Loucy (cell line): ENCODE measurements around the gene TFPI.

Experiments used
- CTCF ChIP-seq: fragments of 200-600 bp; sonication (generic); conservative IDR thresholded peaks from 2 replicates; pipeline ENCODE4 v1.5.1; 2014; ENCODE audit warnings: mild to moderate bottlenecking, antibody characterized with exemption, low read length
- EZH2phosphoT487 ChIP-seq: fragments of 200-600 bp; IDR thresholded peaks from 2 replicates; pipeline ENCODE4 v1.6.1; 2018; ENCODE audit warnings: antibody characterized with exemption, mild to moderate bottlenecking, moderate library complexity, borderline replicate concordance

- TF ChIP-seq CTCF = no peak
- TF ChIP-seq EZH2phosphoT487 = no peak
Observed at GRCh38 chr2:187469538-187469937, 84.7 kb downstream of the TFPI start.
